ENCODE measurements around the gene USP35.
"Not testable (repeated sequence)": the region's sequence is repeated elsewhere in the genome, so short reads cannot be mapped to it uniquely, and the experiment has no call there.

USP35 gene

GRCh38 chr11:78226684-78227680 lies 38.3 kb downstream of the USP35 start:
- no peak overlapping the region for H3K4me3 ChIP-seq (ENCODE audit: low read depth, low read length)
- no peak for DNase-seq (ENCODE audit: low read depth)

GRCh38 chr11:78227921-78228320 lies 39.2 kb downstream of the USP35 start:
- no peak for DNase-seq (ENCODE audit: low read depth)
- H3K4me3 ChIP-seq (ENCODE audit: low read depth, low read length), result no peak overlapping the region

DNA sequence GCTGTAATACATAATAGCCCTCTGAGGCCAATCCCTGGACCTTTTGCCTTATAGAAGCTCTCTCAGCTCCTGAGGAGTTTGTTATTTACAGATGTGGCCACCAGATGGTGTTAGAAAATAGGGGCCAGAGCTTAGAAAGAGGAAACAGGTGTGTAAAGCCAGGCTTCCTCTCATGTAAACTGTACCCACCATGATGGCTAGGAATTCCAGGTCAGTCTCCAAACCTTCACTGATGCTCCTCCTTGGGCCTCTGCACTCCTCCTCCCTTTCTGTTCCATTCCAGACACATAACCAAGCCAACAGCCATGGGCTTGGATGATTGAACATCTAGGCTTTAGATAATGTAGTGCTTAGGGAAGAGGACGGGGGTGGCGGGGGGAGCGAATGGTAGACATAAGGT lies 39.7 kb downstream of the USP35 start:
- H3K4me3 ChIP-seq (ENCODE audit: low read depth, low read length), result no peak overlapping the region
- no peak for DNase-seq (ENCODE audit: low read depth)

DNA sequence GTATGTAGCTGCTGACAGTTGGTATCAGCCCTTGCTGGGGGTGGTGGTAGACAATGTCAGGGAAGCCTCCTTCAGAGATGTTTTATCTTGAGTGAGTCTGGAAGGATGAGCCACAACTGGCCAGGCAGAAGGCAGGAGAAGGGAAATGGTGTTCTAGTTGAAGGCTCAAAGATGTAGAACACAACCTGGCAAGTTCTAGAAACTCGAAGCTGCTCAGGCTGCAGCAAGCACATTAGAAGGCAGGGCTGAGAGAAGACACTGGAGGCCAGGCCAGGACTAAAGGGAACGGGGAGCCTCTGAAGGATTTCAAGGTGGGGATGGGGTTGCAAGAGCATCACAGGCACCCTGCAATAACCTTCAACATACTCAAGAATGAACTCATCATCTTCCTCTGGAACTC lies 40.4 kb downstream of the USP35 start:
- DNase-seq (ENCODE audit: low read depth), result no peak

GRCh38 chr11:78230161-78230877 lies 41.6 kb downstream of the USP35 start:
- DNase-seq (ENCODE audit: low read depth), result no peak
- H3K4me3 ChIP-seq (ENCODE audit: low read depth, low read length), result no peak overlapping the region

More for the DNA sequence above, 40.4 kb downstream of the USP35 start:
- H3K4me3 ChIP-seq (ENCODE audit: low read depth, low read length), result no peak overlapping the region

DNA sequence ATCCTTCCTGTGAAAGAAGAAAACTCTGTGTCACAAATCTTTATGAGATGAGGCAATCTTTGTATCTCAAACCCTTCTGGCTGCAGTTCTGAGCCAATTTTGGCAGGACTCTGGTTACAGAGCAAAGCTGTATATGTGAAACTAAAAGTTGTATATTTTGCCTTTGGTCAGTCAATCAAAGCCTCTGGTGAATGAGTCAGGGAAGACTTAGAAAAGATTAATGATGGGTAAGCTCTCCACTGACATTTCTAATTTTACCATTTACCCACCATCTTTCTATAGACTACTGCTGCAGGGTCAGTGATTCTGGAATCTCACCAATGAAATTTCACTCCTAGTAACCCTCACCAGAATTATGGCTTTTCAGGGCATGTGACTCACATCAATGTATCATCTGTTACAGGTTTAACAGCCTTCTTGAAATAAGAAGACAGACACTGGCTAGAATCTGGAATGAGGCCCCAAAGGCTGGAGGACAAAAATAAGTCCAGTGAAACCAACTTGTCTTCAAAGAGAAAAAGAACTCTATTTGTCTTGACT lies 43.3 kb downstream of the USP35 start:
- peak; percentile 72 for DNase-seq (ENCODE audit: low read depth)
- H3K4me3 ChIP-seq (ENCODE audit: low read depth, low read length), result no peak overlapping the region

GRCh38 chr11:78233046-78233445 lies 44.3 kb downstream of the USP35 start:
- H3K4me3 ChIP-seq (ENCODE audit: low read depth, low read length); DNase-seq (ENCODE audit: low read depth): not testable (repeated sequence)

- DNase-seq (ENCODE audit: low read depth), result no peak
- no peak overlapping the region for H3K4me3 ChIP-seq (ENCODE audit: low read depth, low read length)
These were observed 45.3 kb downstream of the USP35 start for GRCh38 chr11:78234006-78234405.

DNA sequence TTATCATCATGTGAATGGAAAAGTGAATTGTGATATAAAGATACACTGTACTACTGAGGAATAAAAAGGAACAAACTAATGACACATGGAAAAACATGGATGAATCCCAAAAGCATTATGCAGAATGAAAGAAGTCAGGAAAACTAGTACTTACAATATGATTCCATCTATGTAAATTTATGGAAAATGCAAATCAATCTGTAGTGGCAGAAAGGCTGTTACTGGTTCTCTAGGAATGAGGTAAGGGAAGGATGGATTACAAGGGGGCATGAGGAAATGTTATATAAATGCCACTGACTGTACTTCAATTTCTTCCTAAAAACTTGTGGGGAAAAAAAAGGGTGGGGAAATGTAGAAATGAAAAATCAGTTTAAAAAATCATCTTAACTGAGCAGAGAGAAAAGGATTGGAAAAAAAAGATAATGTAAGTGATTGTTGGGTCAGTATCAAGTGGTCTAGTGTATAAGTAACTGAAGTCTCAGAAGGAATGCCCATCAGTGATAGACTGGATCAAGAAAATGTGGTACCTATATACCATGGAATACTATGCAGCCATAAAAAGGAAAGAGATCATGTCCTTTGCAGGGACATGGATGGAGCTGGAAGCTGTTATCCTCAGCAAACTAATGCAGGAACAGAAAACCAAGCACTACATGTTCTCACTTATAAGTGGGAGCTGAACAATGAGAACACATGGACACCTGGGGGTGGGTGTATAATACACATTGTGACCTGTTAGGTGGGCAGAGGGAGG lies 48.8 kb downstream of the USP35 start:
- DNase-seq (ENCODE audit: low read depth), result no peak

GRCh38 chr11:78239781-78240180 lies 51.1 kb downstream of the USP35 start:
- H3K4me3 ChIP-seq (ENCODE audit: low read depth, low read length), result no peak overlapping the region
- DNase-seq (ENCODE audit: low read depth), result no peak

More for the DNA sequence above, 48.8 kb downstream of the USP35 start:
- H3K4me3 ChIP-seq (ENCODE audit: low read depth, low read length), result no peak overlapping the region

DNA sequence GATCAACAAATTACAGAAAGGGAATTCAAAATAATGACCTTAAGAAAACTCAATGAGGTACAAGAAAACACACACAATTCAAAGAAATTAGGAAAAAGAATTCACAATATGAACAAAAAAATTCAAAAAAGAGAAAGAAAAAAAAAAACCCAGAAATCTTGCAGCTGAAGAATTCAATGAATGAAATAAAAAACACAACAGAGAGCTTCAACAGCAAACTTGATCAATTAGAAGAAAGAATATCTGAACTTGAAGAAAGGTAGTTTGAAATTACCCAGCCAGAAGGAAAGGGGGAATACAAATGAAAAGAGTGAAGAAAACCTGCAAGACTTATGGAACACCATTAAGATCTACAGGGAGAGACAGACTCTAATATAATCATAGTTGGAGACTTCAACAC lies 52.8 kb downstream of the USP35 start:
- DNase-seq (ENCODE audit: low read depth), result no peak
- no peak overlapping the region for H3K4me3 ChIP-seq (ENCODE audit: low read depth, low read length)

GRCh38 chr11:78244080-78244479 lies 55.4 kb downstream of the USP35 start:
- no peak overlapping the region for H3K4me3 ChIP-seq (ENCODE audit: low read depth, low read length)
- no peak for DNase-seq (ENCODE audit: low read depth)

DNA sequence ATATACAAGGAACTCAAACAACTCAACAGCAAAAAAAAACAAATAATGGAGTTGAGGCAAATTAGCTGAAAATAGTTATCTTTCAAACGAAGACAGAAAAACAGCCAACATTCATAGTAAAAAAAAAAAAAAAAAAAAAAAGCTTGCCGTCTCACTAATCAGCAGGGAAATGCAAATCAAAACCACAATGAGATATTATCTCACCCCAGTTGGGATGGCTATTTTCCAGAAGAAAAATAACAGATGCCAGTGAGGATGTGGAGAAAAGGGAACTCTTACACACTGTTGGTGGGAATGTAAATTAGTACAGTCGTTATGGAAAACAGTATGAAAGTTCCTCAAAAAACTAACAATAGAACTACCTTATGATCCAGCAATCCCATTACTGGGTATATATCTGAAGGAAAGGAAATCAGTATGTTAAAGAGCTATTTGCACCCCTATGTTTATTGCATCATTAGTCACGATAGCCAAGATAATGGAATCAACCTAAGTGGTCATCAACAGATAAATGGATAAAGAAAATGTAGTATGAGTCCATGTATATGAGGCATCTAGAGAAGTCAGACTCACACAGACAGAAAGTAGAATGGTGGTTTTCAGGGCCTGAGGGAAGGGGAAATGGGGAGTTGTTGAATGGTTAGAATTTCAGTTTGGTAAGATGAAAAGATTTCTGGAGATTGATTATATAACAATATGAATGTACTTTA lies 56.0 kb downstream of the USP35 start:
- no peak for DNase-seq (ENCODE audit: low read depth)
- no peak overlapping the region for H3K4me3 ChIP-seq (ENCODE audit: low read depth, low read length)

GRCh38 chr11:78248191-78248590 lies 59.5 kb downstream of the USP35 start:
- DNase-seq (ENCODE audit: low read depth), result no peak
- no peak overlapping the region for H3K4me3 ChIP-seq (ENCODE audit: low read depth, low read length)

- no peak overlapping the region for H3K4me3 ChIP-seq (ENCODE audit: low read depth, low read length)
- DNase-seq (ENCODE audit: low read depth), result no peak
These were observed 60.2 kb downstream of the USP35 start for GRCh38 chr11:78248903-78249302.

DNA sequence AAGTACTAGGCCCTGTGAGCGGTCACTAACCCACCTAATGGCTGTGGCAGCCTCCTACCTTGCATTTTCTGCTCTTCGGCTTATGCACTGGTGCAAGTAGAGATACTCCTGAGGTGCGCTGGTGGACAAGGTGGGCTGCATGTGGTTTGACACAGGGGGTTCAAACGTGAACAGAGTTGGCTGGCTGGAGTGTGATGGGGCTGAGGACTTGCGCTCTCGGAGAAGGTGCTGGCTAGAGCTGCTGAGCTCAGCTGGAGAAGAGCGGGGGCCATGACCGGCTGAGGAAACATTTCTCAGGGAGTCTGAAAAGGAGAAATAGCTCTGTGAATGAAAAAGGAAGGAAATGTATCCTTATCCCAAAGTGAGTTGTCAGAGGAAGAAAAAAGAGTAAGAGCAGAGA lies 61.4 kb downstream of the USP35 start:
- H3K4me3 ChIP-seq (ENCODE audit: low read depth, low read length), result no peak overlapping the region
- no peak for DNase-seq (ENCODE audit: low read depth)

DNA sequence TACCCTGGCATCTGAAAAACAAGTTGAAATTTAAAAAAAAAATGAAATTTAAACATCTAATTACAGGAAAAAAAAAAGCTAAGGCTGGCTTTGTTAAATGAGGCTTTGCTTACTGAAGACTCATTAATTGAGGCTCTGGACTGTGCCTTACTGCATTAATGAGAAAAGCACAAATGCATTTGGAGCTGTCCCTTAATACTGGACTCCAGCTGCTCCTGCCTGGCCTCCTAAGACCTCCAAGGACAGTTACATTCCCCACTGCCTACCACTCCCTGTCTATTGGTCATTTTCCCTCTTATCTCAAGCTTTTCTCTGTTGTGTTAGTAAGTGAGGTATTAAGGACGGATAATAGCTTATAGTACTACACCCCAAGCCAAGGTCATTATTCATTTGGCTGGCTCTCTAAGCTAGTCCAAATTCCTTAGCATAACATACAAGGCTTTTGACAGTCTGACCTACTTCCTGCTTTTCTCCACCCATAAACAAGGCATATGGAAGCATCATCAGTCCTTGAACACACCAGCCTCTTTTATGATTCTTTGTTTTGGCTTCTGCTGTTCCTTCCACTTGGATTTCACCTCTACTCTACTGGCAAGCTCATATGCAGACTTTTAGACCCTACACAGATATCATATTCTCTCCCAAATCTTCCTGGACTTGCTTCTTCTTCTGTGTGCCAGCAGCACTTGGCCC lies 62.5 kb downstream of the USP35 start:
- DNase-seq (ENCODE audit: low read depth), result no peak

DNA sequence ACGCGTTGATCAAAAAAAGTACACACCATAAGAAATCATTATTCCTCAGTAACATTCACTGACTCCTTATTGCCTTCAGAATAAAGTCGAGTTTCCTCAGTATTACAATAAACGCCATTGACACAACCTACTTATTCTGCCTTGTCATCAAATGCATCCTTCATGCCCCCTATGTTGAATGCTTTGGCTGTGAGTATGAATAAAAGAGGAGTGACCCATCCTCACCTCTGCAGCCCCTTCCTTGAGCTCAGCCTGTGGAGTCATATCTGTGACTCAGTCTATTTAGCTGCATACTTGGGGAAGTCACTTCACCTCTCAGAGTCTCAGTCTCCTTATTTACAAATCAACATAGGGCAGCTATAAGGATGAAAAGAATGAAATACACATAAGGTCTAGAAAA lies 65.1 kb downstream of the USP35 start:
- no peak for DNase-seq (ENCODE audit: low read depth)
- no peak overlapping the region for H3K4me3 ChIP-seq (ENCODE audit: low read depth, low read length)

More for the DNA sequence above, 62.5 kb downstream of the USP35 start:
- H3K4me3 ChIP-seq (ENCODE audit: low read depth, low read length), result no peak overlapping the region
